ENCODE data around the gene KRTAP9-6. TPM values are rescaled to one million over a fixed set of nuclear protein-coding genes. Genes with fewer than 3 reads are reported as not detected.
"Not testable (repeated sequence)": the region's sequence is repeated elsewhere in the genome, so short reads cannot be mapped to it uniquely, and the experiment has no call there.

KRTAP9-6 gene
- total RNA-seq, 2 experiments from 2014 or later, result not detected

DNA sequence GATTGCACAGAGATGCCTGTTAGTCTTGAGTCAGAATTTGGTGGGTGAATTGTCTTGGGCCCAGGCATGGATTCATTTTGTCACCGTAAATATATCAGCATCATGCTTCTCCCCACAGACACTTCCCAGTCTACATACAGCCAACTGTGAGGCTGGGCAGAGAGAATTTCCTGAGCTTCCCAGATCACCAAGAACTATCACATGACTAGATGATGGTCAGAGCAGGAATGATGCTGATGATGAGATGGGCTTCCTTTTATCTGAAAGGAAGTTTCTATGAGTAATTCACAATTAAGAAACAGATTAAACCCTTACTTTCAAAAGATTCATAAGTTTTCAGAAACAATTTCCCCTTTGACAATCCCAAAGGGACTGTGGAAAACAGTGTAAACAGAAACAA lies 10.3 kb upstream of the KRTAP9-6 start:
- Mint-ChIP-seq H3K9me3 (ENCODE audit: low read depth) (no peaks in the 10 kb centered on the region), H3K27me3 (peaks cover 65% of the 10 kb centered on the region), H3K4me3 (no peak overlapping the region), H3K36me3 (no peaks in the 10 kb centered on the region), H3K27ac (no peak overlapping the region), H3K4me1 (no peaks in the 10 kb centered on the region)
- CTCF ChIA-PET, result no interaction called here
- DNase-seq (no peak), ATAC-seq (no peak)

DNA sequence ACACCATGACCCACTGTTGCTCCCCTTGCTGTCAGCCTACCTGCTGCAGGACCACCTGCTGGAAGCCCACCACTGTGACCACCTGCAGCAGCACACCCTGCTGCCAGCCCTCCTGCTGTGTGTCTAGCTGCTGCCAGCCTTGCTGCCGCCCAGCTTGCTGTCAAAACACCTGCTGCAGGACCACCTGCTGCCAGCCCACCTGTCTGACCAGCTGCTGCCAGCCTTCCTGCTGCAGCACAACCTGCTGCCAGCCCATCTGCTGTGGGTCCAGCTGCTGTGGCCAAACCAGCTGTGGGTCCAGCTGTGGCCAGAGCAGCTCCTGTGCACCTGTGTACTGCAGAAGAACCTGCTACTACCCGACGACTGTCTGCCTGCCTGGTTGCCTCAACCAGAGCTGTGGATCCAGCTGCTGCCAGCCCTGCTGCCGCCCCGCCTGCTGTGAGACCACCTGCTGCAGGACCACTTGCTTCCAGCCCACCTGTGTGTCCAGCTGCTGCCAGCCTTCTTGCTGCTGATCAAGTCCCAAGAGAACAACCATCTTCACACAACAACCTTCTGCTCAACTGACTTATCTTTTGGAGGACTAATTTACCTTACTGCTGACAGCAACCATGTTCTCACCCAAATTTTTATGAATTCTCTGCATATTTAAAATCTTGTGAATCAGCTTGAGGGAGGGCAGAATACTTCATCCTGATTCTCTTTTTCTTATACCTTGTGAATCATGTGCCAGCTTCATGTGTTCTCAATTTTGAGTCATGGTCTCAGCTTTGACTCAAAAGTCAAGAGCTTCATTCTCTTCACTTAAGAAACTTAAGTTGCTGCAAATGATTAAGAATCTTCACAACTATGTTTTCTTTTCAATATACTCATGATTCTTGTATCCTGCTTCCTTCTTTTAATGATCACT lies 9.5 kb upstream of the KRTAP9-6 start, which contains the start of gene KRTAP9-9:
Gene KRTAP9-9, plus strand, starts transcription at position 4 of the 910 bp plus-strand sequence.
- CTCF ChIA-PET; ATAC-seq; H3K36me3 Mint-ChIP-seq; H3K4me3 Mint-ChIP-seq; H3K4me1 Mint-ChIP-seq; DNase-seq; H3K27ac Mint-ChIP-seq; H3K9me3 Mint-ChIP-seq (ENCODE audit: low read depth): not testable (repeated sequence)
- H3K27me3 Mint-ChIP-seq, result peaks cover 66% of the 10 kb centered on the region

DNA sequence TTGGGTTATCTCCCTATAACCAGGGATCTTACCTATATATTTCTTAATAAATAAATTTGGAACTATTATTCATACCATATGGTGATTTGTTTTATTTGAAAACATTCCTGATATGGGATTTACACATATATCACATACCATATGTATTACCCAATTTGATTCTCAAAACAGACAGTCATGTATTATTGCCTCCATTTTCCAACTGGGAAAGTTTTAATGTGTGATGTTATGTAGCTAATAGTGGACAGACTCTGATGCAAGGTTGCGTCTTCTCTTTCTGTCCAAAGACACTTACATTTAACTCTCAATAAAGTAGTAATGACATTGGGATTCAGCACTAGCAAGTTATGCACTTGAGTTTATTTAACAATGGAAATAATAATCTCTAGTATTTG lies 8.9 kb upstream of the KRTAP9-6 start:
- Mint-ChIP-seq H3K36me3 (no peaks in the 10 kb centered on the region), H3K27me3 (peaks cover 68% of the 10 kb centered on the region), H3K9me3 (ENCODE audit: low read depth) (no peaks in the 10 kb centered on the region), H3K27ac (no peak overlapping the region), H3K4me3 (no peak overlapping the region), H3K4me1 (no peaks in the 10 kb centered on the region)
- no peak for ATAC-seq
- CTCF ChIA-PET, result no interaction called here
- no peak for DNase-seq

DNA sequence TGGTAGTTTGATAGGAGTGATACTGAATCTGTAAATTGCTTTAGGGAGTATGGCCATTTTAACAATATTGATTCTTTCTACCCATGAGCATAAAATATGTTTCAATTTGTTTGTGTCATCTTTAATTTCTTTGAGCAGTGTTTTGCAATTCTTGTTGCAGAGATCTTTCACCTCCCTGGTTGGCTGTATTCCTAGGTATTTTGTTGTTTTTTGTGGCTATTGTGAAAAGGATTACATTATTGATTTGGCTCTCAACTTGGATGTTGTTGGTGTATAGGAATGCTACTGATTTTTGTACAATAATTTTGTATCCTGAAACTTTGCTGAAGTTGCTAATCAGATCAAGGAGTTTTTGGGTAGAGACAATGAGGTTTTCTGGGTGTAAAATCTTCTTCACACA lies 6.8 kb upstream of the KRTAP9-6 start:
- CTCF ChIA-PET, result no interaction called here
- no peaks in the 10 kb centered on the region for H3K4me1 Mint-ChIP-seq
- H3K9me3 Mint-ChIP-seq (ENCODE audit: low read depth), result no peaks in the 10 kb centered on the region
- no peaks in the 10 kb centered on the region for H3K36me3 Mint-ChIP-seq
- ATAC-seq (no peak), DNase-seq (no peak)
- no peak overlapping the region for H3K4me3 Mint-ChIP-seq
- peaks cover 68% of the 10 kb centered on the region for H3K27me3 Mint-ChIP-seq
- H3K27ac Mint-ChIP-seq, result no peak overlapping the region

DNA sequence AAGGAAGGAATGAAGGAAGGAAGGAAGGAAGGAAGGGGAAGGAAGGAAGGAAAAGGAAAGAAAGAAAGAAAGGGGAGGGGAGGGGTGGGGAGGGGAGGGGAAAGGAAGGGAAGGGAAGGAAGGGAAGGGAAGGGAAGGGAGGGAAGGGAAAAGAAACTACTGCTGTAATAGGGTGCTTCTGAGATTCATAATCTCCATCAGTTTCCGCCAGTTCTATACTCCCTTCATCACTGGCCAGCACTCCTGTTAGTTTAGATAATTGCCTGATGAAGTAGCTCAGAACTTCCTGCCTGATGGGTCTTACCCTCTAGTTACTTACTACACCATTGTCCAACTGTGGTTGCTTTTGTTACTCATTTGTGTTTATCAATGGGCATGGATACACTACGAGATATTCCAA lies 2.0 kb upstream of the KRTAP9-6 start:
- ATAC-seq (no peak), DNase-seq (no peak)
- no peak overlapping the region for H3K4me3 Mint-ChIP-seq
- no peaks in the 10 kb centered on the region for H3K4me1 Mint-ChIP-seq
- no peaks in the 10 kb centered on the region for H3K36me3 Mint-ChIP-seq
- H3K27me3 Mint-ChIP-seq, result peaks cover 50% of the 10 kb centered on the region
- CTCF ChIA-PET, result interaction anchor here (0.6 kb wide), 1 partner anchor 27 kb away, joined by 3 read pairs; no protein-coding TSS in a partner anchor
- no peak overlapping the region for H3K27ac Mint-ChIP-seq
- no peaks in the 10 kb centered on the region for H3K9me3 Mint-ChIP-seq (ENCODE audit: low read depth)

DNA sequence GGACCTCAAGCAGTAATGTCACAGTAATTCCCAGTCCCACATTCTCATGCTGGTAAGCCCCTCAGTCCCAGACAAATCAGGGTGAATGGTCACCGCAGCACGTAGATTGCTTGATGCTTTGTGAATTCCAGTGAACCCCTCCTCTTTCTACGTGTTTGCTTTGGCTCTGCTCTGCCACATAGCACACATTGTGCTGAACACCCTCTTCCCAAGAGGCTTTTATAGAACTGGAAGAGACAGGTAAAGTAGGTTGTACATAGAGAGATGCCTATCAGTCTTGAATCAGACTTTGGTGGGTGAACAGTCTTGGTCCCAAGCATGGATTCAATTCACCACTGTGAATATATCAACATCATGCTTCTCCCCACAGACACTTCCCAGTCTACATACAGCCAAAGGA lies 579 bp upstream of the KRTAP9-6 start:
- H3K4me1 Mint-ChIP-seq, result no peaks in the 10 kb centered on the region
- CTCF ChIA-PET, result no interaction called here
- H3K36me3 Mint-ChIP-seq, result no peaks in the 10 kb centered on the region

DNA sequence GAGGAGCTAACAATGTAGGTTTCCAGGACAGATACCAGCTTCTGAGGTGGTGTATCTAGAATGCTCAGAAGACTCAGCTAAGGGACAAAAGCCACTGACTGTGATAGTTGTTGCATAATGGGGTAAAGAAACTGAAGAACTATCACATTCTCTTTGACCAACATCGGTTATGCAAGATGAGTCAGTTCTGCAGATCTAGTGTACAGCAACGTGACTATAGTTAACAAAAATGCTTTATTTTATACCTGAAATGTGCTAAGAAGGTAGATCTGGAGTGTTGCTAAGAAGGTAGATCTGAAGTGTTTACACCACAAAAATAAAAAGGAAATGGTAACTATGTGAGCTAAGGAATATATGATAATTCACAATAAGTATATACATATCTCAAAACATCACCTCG lies 2.5 kb downstream of the KRTAP9-6 start:
- CTCF ChIA-PET, result no interaction called here
- Mint-ChIP-seq H3K4me1 (no peaks in the 10 kb centered on the region), H3K27ac (no peak overlapping the region), H3K27me3 (peaks cover 10% of the 10 kb centered on the region), H3K4me3 (no peak overlapping the region), H3K9me3 (ENCODE audit: low read depth) (no peaks in the 10 kb centered on the region), H3K36me3 (no peaks in the 10 kb centered on the region)
- ATAC-seq (no peak), DNase-seq (no peak)

More for the DNA sequence above, 579 bp upstream of the KRTAP9-6 start:
- peaks cover 37% of the 10 kb centered on the region for H3K27me3 Mint-ChIP-seq
- H3K9me3 Mint-ChIP-seq (ENCODE audit: low read depth), result no peaks in the 10 kb centered on the region
- no peak overlapping the region for H3K27ac Mint-ChIP-seq
- DNase-seq (no peak), ATAC-seq (no peak)
- no peak overlapping the region for H3K4me3 Mint-ChIP-seq

DNA sequence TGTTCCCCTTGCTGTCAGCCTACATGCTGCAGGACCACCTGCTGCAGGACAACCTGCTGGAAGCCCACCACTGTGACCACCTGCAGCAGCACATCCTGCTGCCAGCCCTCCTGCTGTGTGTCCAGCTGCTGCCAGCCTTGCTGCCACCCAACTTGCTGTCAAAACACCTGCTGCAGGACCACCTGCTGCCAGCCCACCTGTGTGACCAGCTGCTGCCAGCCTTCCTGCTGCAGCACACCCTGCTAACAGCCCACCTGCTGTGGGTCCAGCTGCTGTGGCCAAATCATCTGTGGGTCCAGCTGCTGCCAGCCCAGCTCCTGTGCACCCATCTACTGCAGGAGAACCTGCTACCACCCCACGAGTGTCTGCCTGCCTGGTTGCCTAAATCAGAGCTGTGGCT lies 6.1 kb downstream of the KRTAP9-6 start:
- H3K4me3 Mint-ChIP-seq; H3K27me3 Mint-ChIP-seq; CTCF ChIA-PET; ATAC-seq; H3K9me3 Mint-ChIP-seq (ENCODE audit: low read depth); H3K36me3 Mint-ChIP-seq; H3K4me1 Mint-ChIP-seq; DNase-seq; H3K27ac Mint-ChIP-seq: not testable (repeated sequence)

DNA sequence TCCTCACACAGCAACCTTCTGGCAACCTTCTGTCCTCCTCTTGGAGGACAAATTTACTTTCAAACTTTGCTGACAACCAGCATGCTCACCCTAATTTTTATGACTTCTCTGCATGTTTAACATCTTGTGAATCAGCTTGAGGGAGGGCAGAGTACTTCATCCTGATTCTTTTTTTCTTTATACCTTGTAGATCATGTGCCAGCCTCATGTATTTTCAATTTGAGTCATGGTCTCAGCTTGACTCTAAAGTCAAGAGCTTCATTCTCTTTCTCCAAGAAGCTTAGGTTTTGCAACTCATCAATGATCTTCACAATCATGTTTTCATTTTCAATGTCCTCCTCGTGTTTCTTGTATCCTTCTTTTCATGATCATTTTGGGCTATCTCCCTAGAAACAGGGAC lies 6.7 kb downstream of the KRTAP9-6 start:
- ATAC-seq (no peak), DNase-seq (no peak)
- H3K4me1 Mint-ChIP-seq, result no peaks in the 10 kb centered on the region
- peaks cover 12% of the 10 kb centered on the region for H3K27me3 Mint-ChIP-seq
- H3K27ac Mint-ChIP-seq, result no peak overlapping the region
- H3K4me3 Mint-ChIP-seq, result no peak overlapping the region
- no peaks in the 10 kb centered on the region for H3K9me3 Mint-ChIP-seq (ENCODE audit: low read depth)
- H3K36me3 Mint-ChIP-seq, result no peaks in the 10 kb centered on the region
- CTCF ChIA-PET, result no interaction called here

DNA sequence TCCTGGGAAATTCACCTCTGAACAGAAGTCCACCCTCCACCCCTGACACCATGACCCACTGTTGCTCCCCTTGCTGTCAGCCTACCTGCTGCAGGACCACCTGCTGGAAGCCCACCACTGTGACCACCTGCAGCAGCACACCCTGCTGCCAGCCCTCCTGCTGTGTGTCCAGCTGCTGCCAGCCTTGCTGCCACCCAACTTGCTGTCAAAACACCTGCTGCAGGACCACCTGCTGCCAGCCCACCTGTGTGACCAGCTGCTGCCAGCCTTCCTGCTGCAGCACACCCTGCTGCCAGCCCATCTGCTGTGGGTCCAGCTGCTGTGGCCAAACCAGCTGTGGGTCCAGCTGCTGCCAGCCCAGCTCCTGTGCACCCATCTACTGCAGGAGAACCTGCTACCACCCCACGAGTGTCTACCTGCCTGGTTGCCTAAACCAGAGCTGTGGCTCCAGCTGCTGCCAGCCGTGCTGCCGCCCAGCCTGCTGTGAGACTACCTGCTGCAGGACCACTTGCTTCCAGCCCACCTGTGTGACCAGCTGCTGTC lies 10.5 kb downstream of the KRTAP9-6 start, which contains the start of gene KRTAP9-7:
Gene KRTAP9-7, plus strand, starts transcription at position 51 of the 543 bp plus-strand sequence. Its CDS starts 0 bp downstream, at position 51.
- DNase-seq; H3K27ac Mint-ChIP-seq; H3K4me3 Mint-ChIP-seq; ATAC-seq; CTCF ChIA-PET; H3K4me1 Mint-ChIP-seq; H3K36me3 Mint-ChIP-seq; H3K9me3 Mint-ChIP-seq (ENCODE audit: low read depth): not testable (repeated sequence)
- H3K27me3 Mint-ChIP-seq, result peaks cover 25% of the 10 kb centered on the region

DNA sequence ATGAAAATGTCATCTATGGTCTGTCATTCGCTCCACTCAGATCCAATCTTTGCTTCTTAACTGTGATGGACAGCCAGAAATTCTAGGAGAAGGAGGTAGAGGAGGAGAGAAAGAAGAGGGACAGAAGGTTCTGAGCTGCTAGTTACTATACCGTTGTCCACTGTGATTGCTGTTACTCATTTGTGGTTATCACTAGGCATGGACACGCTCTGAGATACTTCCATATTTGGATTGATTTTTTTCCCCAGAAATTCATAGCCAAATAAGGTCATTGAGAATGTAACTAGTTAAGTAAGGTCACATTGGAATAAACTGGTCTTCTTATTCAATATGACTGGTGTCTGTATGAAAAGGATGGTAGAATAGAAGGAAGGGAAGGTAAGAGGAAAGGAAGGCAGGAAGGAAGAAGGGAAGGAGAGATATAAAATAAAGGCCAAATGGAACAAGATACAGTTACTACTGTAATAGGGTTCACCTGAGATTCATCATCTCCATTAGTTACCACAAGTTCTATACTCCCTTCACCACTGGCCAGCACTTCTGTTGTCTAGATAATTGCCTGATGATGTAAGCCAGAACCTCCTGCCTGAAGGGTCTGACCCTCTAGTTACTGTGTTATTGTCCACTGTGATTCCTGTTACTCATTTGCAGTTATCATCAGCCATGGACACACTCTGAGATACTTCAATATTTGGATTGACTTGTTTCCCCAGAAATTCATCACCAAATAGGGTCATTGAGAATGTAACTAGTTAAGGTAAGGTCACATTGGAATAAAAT lies 13.2 kb downstream of the KRTAP9-6 start:
- Mint-ChIP-seq H3K9me3 (ENCODE audit: low read depth) (no peaks in the 10 kb centered on the region), H3K4me3 (no peak overlapping the region), H3K27me3 (peaks cover 33% of the 10 kb centered on the region), H3K4me1 (no peaks in the 10 kb centered on the region), H3K36me3 (no peaks in the 10 kb centered on the region), H3K27ac (no peak overlapping the region)
- CTCF ChIA-PET, result no interaction called here
- DNase-seq (no peak), ATAC-seq (no peak)

DNA sequence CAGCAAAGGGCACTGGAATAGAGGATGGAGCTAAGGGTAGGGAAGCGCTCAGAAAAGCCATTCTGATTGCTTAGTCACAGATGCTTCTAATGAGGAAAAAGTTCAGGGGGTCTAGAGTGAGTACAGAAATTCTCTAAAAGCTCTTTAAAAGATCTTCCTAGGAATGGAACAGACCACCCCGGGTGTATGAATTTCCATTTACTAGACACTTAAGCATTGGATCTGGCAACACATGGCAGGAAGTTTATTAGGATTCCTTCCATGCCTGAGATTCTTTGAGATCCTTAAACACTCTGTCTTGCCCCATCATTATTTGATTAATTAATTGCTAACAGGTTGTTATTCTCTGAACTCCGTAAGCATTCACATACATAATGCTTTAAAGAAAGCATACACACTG lies 18.9 kb downstream of the KRTAP9-6 start:
- H3K4me3 Mint-ChIP-seq, result no peak overlapping the region
- DNase-seq (no peak), ATAC-seq (no peak)
- H3K27me3 Mint-ChIP-seq, result peaks cover 14% of the 10 kb centered on the region
- H3K36me3 Mint-ChIP-seq, result no peaks in the 10 kb centered on the region
- CTCF ChIA-PET, result no interaction called here
- H3K9me3 Mint-ChIP-seq (ENCODE audit: low read depth), result no peaks in the 10 kb centered on the region
- H3K4me1 Mint-ChIP-seq, result no peaks in the 10 kb centered on the region
- H3K27ac Mint-ChIP-seq, result no peak overlapping the region

DNA sequence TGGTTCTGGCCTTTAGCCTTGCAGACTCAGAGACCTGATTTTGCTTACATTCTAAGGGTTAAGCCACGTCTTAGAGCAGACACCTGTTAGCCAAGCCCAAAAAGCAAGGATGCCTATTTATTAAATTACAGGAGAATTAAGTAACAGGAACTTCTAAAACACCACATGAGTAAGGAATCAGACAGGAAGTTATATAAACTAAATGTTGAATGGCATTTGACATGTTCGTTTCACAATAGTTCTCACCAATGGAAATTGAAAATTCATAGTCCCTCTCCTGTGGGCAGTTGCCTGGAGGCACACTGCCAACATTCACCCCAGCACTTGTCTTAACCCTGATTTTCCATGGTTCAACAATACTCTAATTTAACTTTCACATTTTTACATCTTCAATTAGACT lies 19.4 kb downstream of the KRTAP9-6 start:
- no peak for ATAC-seq
- no peak overlapping the region for H3K4me3 Mint-ChIP-seq
- no peak overlapping the region for H3K27ac Mint-ChIP-seq
- no peaks in the 10 kb centered on the region for H3K9me3 Mint-ChIP-seq (ENCODE audit: low read depth)
- no peaks in the 10 kb centered on the region for H3K4me1 Mint-ChIP-seq
- peaks cover 12% of the 10 kb centered on the region for H3K27me3 Mint-ChIP-seq
- CTCF ChIA-PET, result no interaction called here
- no peak for DNase-seq
- H3K36me3 Mint-ChIP-seq, result no peaks in the 10 kb centered on the region
